Measurements from ENCODE around the gene MPI. TPM values are rescaled to one million over a fixed set of nuclear protein-coding genes. Genes with fewer than 3 reads are reported as not detected.
A peak's percentile ranks its signal among the peaks of the same experiment; 100 is the strongest.

The MPI gene
- total and polyA plus RNA-seq, 10 of the 15 experiments (the other 5 are each of a cell fraction or from before 2014, with no cell fraction given): 35.6 to 93.9 (median 44.1) TPM

- TF ChIP-seq SIX5 (IDR thresholded peaks at IDR 0.05; ENCODE audit: low read depth, low read length, severe bottlenecking) (no peak), SUPT20H (IDR thresholded peaks at IDR 0.05; ENCODE audit: borderline replicate concordance, control insufficient read depth, low read depth, low read length) (no peak), SREBF1 (IDR thresholded peaks at IDR 0.05; ENCODE audit: low read length) (no peak), RBBP5 (conservative IDR thresholded peaks at IDR 0.05) (no peak), MYB (IDR thresholded peaks at IDR 0.05; ENCODE audit: borderline replicate concordance, low read depth, low read length) (0 out of 2 replicates have a peak, but pooled peaks have one; percentile 28), JUND (IDR thresholded peaks at IDR 0.05; ENCODE audit: low read depth, low read length) (peak; percentile 96), TCF7 (IDR thresholded peaks at IDR 0.05; ENCODE audit: borderline replicate concordance) (peak; percentile 87), USF2 (IDR thresholded peaks at IDR 0.05; ENCODE audit: borderline replicate concordance, low read depth, low read length) (no peak), RB1 (IDR thresholded peaks at IDR 0.05; ENCODE audit: borderline replicate concordance) (no peak), TBL1XR1 (IDR thresholded peaks at IDR 0.05; ENCODE audit: low read depth, low read length) (peak; percentile 76), JUNB (IDR thresholded peaks at IDR 0.05) (peak; percentile 100), TCF3 (IDR thresholded peaks at IDR 0.05; ENCODE audit: borderline replicate concordance, insufficient read depth, low read depth, low read length) (peak; percentile 99), MTA3 (IDR thresholded peaks at IDR 0.05; ENCODE audit: borderline replicate concordance, low read length) (peak; percentile 96), EZH2 (IDR thresholded peaks at IDR 0.05; ENCODE audit: borderline replicate concordance, control insufficient read depth, low read depth, low read length) (no peak), GATAD2B (conservative IDR thresholded peaks at IDR 0.05; ENCODE audit: low read depth) (peak; percentile 77), GABPA (IDR thresholded peaks at IDR 0.05; ENCODE audit: low read depth) (peak; percentile 74), KDM1A (IDR thresholded peaks at IDR 0.05; ENCODE audit: borderline replicate concordance) (no peak), WRNIP1 (IDR thresholded peaks at IDR 0.05; ENCODE audit: borderline replicate concordance, low read depth, low read length) (0 out of 2 replicates have a peak, but pooled peaks have one; percentile 34), SMAD5 (IDR thresholded peaks at IDR 0.05; ENCODE audit: low read depth) (no peak), STAT1 (conservative IDR thresholded peaks at IDR 0.05) (no peak), REST (IDR thresholded peaks at IDR 0.05; ENCODE audit: low read depth, low read length) (peak; percentile 36; the same call in 1 of the 2 replicates), NFYB (IDR thresholded peaks at IDR 0.05; ENCODE audit: insufficient read depth, low read depth, low read length) (peak; percentile 36; the same call in 1 of the 2 replicates), SP1 (IDR thresholded peaks at IDR 0.05; ENCODE audit: low read depth, low read length) (peak; percentile 80), BCLAF1 (IDR thresholded peaks at IDR 0.05) (no peak), MXI1 (IDR thresholded peaks at IDR 0.05; ENCODE audit: low read depth, low read length) (peak; percentile 76)
Measured at GRCh38 chr15:74869726-74870407, 20.0 kb upstream of the MPI start (continued).

Data from GM12878 (cell line).